ENCODE data around the gene ARVCF.

ARVCF gene

DNA sequence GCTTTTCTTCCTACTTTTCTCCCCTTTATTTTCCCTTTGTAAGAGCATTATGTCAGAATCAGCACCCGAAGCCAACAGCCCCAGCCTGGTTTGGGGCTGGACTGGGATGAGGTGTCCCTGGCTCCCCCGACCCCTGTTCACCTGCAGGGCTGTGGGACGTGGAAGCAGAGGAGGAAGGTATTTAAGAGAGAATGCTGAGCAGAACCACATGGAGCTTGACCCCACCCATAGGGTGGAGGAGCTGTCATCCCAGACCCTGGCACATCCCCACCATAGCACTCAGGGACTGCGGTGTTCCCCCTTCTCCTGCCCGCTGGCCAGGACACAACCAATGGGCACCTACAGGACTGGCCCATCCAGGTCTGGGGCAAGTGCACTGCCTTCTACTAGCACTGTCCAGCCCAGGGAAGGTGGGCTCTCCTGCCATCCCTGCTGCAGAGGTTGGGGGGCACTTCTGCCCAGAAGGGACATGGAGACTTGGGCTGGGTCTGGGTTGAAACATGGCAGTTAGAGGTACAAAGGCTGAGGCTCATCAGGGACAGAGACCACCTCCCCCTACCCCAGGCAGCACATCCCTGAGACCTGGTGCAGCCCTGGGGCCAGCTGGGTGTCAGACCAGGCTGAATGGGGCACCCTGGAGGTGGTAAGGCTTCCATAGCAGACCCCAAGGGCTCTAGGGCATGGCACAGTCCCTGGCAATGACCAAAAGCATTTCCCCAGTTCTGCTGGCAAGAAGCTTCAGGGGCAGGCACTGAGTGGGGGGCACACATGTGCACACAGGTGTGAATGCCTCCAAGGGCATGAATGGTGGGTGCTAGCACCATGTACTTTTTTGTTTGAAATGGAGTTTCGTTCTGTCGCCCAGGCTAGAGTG lies 23.9 kb upstream of the ARVCF start:
- no peak for DNase-seq (ENCODE audit: low read depth)
- H3K4me3 ChIP-seq (ENCODE audit: low read length), result no peak overlapping the region
- no peak for TF ChIP-seq CTCF (conservative IDR thresholded peaks at IDR 0.05; ENCODE audit: low read length)

DNA sequence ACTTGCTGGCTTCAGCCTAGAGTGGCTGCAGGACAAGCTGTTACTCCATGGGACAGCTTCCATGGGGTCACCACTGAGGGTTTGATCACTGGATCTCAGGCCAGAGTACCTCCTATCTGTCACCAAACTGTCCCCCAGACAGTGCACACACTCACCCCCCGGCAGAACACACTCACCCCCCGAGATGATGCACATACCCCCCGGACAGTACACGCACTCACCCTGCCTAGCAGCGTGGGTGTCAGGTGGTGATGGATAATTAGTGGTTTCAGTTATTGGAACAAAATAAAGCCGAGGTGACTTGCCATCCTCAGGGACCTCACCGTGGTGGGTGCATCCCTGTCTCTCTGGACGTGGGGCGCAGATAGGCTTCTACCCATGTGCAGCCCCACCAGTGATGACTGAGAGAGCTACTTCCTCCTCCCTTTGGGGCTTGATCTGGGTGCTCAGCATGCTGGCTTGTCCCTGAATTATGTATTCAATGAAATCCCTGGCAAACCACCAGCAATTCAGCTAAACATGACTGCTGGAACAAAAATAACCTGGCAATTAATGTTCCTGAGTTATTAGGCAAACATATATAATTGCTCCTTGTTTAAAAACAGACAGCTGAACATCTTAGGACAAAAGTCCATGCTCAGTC lies 23.2 kb upstream of the ARVCF start:
- no peak for DNase-seq (ENCODE audit: low read depth)
- no peak for TF ChIP-seq CTCF (conservative IDR thresholded peaks at IDR 0.05; ENCODE audit: low read length)
- H3K4me3 ChIP-seq (ENCODE audit: low read length), result no peak overlapping the region

DNA sequence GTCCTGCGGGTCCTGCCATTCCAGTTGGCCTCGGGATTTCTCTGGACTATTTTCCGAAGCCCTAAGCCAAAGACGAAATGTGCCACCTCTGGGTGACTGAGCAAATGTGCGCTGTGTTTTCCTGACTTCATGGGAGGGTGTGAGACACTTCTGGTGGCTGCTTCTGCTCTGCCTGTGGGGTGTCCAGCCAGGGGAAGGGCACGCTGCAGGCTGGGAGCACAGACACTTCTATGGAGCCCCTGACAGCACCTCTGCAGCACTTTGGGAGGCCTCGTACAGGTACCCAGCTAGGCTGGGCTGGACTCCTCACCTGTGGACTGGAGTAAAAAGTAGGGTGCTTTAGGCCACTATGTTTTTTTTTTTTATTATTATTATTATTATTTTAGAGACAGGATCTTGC lies 22.0 kb upstream of the ARVCF start:
- TF ChIP-seq CTCF (conservative IDR thresholded peaks at IDR 0.05; ENCODE audit: low read length), result no peak
- no peak for DNase-seq (ENCODE audit: low read depth)
- no peak overlapping the region for H3K4me3 ChIP-seq (ENCODE audit: low read length)

DNA sequence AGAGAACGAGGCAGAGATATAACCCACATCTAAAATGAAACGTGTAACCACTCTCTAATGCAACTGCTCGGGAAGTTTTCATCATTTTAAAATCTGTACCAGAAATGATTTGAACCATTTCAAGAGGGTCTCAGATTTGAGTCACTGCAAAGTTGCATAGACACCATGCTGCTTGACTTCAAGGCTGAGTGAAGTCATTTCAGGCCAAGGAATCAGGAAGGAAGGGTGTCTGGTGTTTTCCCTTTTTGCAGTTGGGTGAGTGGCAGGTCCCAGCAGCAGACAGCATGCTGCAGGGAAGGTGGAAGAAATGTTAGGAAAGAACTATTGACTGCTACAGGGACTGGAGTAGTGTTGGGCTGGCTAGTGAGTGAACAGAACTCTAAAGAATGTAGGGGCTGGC lies 20.8 kb upstream of the ARVCF start:
- TF ChIP-seq CTCF (conservative IDR thresholded peaks at IDR 0.05; ENCODE audit: low read length), result no peak
- no peak for DNase-seq (ENCODE audit: low read depth)
- no peak overlapping the region for H3K4me3 ChIP-seq (ENCODE audit: low read length)

GRCh38 chr22:20036535-20037392 lies 20.1 kb upstream of the ARVCF start:
- H3K4me3 ChIP-seq (ENCODE audit: low read length), result no peak overlapping the region
- no peak for TF ChIP-seq CTCF (conservative IDR thresholded peaks at IDR 0.05; ENCODE audit: low read length)

GRCh38 chr22:20036084-20036482 lies 19.5 kb upstream of the ARVCF start:
- DNase-seq (ENCODE audit: low read depth), result no peak
- no peak for TF ChIP-seq CTCF (conservative IDR thresholded peaks at IDR 0.05; ENCODE audit: low read length)
- H3K4me3 ChIP-seq (ENCODE audit: low read length), result no peak overlapping the region

More at GRCh38 chr22:20036535-20037392, 20.1 kb upstream of the ARVCF start:
- no peak for DNase-seq (ENCODE audit: low read depth)

All from AG10803 (cell line).